Measurements from ENCODE around the gene WDR90.

DNA sequence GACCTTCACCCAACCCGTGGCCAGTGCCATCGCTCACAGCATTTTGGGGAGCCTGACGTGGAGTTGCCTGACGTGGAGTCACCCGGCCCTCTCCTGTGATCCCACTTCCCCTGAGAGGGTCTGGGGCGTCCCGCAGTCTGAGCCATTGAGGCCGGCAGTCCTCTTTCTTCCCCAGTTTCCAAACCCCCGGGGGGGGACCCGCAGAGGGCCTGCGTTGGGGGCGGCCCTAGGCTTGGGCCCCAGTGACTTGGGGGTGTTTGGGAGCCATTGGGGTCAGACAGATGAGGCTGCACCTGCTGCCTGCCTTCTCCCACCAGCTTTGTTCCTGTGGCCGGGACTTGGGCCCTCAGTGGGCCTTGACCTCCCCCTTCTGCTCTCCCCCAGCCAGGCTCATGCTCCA lies 20.5 kb downstream of the WDR90 start:
- TF ChIP-seq EZH2 (IDR thresholded peaks at IDR 0.05; ENCODE audit: low read length): no peak
- TF ChIP-seq, protein P1, sequence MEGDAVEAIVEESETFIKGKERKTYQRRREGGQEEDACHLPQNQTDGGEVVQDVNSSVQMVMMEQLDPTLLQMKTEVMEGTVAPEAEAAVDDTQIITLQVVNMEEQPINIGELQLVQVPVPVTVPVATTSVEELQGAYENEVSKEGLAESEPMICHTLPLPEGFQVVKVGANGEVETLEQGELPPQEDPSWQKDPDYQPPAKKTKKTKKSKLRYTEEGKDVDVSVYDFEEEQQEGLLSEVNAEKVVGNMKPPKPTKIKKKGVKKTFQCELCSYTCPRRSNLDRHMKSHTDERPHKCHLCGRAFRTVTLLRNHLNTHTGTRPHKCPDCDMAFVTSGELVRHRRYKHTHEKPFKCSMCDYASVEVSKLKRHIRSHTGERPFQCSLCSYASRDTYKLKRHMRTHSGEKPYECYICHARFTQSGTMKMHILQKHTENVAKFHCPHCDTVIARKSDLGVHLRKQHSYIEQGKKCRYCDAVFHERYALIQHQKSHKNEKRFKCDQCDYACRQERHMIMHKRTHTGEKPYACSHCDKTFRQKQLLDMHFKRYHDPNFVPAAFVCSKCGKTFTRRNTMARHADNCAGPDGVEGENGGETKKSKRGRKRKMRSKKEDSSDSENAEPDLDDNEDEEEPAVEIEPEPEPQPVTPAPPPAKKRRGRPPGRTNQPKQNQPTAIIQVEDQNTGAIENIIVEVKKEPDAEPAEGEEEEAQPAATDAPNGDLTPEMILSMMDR (optimal IDR thresholded peaks at IDR 0.05 in 1 of 3, IDR thresholded peaks at IDR 0.05 in 1 of 3, conservative IDR thresholded peaks at IDR 0.05 in 1 of 3; ENCODE audit: extremely low read depth in 1 of 3, insufficient read depth in 2 of 3, low read length in 3 of 3): no peak

All from keratinocyte (primary cell).